Stomach (tissue), 4 donors: Measurements from ENCODE around the gene DENND2D.

ENCODE experiments used
- POLR2A ChIP-seq, 4 donors: fragments of 450-650 bp; IDR thresholded peaks; one replicate each; pipeline ENCODE4 v1.6.1; 2016; ENCODE audit warnings: antibody characterized with exemption in 4 of 4, control low read depth in 2 of 4, mild to moderate bottlenecking in 1 of 4, moderate library complexity in 1 of 4
- TF ChIP-seq, protein P1 (sequence below), 7 experiments: fragments of 450-650 bp in 4 of 7; fragments of 200-600 bp in 3 of 7; sonication (generic) in 3 of 7; IDR thresholded peaks; one replicate each; pipeline ENCODE4 v1.5.1; 2016 to 2019; ENCODE audit warnings: antibody characterized with exemption in 7 of 7, control low read depth in 2 of 7, mild to moderate bottlenecking in 1 of 7

DNA sequence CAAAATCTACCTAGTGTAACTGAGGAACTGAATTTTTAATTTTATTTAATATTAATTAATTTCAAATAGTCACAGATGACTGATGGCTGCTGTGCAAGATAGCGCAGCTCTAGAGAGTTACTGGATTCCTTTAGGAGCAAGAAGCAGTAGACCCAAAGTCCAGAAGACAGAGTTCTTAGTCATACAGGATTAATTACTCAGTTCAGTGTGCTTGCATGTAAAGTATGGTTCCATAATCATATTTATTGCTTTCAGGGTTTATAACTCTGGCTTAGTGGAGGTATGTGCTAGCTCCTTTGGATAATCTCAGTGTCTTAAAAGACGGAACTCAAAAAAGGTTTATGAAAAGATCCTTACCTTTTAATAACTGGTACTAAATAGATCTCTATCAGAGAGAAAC is 43.0 kb downstream of the DENND2D start:
- no peak for TF ChIP-seq POLR2A (IDR thresholded peaks at IDR 0.05)
- TF ChIP-seq, protein P1, sequence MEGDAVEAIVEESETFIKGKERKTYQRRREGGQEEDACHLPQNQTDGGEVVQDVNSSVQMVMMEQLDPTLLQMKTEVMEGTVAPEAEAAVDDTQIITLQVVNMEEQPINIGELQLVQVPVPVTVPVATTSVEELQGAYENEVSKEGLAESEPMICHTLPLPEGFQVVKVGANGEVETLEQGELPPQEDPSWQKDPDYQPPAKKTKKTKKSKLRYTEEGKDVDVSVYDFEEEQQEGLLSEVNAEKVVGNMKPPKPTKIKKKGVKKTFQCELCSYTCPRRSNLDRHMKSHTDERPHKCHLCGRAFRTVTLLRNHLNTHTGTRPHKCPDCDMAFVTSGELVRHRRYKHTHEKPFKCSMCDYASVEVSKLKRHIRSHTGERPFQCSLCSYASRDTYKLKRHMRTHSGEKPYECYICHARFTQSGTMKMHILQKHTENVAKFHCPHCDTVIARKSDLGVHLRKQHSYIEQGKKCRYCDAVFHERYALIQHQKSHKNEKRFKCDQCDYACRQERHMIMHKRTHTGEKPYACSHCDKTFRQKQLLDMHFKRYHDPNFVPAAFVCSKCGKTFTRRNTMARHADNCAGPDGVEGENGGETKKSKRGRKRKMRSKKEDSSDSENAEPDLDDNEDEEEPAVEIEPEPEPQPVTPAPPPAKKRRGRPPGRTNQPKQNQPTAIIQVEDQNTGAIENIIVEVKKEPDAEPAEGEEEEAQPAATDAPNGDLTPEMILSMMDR (IDR thresholded peaks at IDR 0.05): no peak
